NCI-H2196 (cell line): ENCODE data around the gene SLC4A1AP.

Experiments
- DNase-seq: peaks from one replicate; lab custom pipeline; 2025; ENCODE audit not compliant: unreplicated experiment; lab: John Stamatoyannopoulos, UW

Gene SLC4A1AP

DNA sequence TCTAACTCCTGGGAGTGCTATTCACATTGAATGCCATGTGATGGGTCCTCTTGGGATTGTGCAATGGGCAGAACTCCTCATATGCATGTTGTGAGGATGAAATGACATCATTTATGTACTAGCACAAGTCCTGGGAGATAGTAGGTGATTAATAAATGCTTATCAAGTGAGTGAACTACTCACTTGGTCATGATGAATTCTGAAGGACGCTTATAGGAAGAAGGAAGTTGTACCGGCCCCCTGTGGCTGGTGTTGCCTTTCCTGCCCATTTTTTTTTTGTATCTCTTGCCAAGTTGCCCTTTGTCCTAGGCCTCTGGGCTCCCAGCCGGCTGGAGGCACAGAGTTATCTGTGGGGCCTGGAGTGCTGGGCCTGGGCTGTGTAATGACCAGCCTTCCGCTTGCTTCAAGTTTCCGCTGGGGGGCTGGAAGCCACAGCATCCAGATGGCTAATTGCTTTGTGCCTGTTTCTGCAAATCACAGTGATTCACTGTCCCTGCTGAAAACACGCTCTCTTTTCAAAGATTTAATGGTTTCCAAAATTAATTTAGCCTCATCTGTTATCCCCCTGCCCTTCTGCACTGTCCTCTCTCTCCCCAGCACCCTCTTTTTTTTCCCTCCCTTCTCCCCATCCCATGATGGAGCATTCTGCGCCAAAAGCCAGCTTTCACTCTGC, 74.1 kb downstream of the SLC4A1AP start:
- DNase-seq, result no peak

DNA sequence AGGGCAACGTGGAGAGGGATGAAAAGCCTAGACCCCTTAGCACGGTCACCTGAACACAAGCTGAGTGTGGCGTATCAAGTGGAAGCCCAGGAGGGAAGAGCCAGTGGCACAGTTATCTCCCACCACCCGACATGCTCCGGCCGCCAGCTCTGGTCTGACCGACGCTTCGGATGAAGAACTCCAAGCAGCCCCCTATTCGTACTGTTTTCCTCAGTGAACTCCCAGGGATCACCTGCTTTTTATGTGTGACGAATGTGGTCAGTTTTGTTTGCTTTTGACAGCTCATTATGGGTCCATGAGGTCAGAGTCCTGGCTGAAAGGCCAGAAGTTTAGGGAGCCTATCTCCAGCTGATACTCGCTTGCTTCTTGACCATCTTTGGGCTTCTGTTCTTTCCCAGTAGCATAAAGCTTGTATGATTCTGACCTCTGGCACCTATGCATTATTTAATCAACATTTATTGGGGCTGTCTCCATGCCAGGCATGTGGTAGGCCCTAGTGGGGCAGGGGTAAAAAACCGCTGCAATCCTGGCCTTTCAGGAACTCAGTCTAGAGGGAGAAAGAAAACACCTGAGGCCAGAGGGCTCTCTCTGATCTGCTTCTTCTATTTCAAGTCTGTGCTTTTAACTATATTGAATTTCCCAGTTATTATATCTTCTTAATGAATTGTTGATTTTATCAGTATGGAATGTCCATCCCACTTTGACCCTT, 74.8 kb downstream of the SLC4A1AP start:
- no peak for DNase-seq

DNA sequence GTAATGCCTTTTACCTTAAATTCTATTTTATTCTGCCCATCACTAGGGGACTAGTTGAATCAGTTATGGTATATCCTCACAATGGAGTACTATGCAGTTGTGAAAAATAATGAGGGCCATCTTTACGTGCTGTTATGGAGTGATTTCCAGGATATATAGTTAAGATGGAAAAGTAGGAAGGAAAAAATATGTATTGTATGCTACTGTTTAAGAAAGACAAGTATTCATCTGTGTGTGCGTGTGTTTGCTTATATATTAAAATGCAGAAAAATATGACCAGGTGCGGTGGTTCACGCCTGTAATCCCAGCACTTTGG, 75.3 kb downstream of the SLC4A1AP start:
- no peak for DNase-seq

DNA sequence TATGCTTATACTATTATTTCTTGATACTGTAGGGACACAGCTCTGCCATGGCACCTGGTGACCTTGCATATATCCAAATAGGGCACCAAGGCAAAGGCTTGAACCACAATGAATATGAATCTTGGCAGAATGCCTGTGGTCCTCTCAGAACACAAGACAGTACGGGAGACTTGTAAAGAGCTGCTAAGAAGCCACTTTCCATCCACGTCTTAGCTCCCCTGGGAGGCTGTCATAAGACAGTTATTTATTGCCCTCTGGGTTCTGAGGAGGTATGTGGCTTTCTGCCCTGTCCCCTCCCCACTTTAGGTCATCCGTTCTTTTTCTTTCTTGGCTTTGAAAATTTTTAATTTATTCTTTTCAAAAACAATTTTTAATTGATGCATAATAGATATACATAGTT, 78.0 kb downstream of the SLC4A1AP start:
- DNase-seq, result no peak

GRCh38 chr2:27742571-27742970, 78.9 kb downstream of the SLC4A1AP start:
- DNase-seq, result no peak
